NT2/D1 (cell line): ENCODE data around the gene NR2E1.

Experiments
- YY1 ChIP-seq: IDR thresholded peaks from 2 replicates; pipeline ENCODE4 v1.6.1; 2011; ENCODE audit not compliant: insufficient read length, insufficient read depth
- ZNF274 ChIP-seq: IDR thresholded peaks from 2 replicates; pipeline ENCODE4 v1.6.1; 2011; ENCODE audit warnings: mild to moderate bottlenecking, low read depth, low read length

DNA sequence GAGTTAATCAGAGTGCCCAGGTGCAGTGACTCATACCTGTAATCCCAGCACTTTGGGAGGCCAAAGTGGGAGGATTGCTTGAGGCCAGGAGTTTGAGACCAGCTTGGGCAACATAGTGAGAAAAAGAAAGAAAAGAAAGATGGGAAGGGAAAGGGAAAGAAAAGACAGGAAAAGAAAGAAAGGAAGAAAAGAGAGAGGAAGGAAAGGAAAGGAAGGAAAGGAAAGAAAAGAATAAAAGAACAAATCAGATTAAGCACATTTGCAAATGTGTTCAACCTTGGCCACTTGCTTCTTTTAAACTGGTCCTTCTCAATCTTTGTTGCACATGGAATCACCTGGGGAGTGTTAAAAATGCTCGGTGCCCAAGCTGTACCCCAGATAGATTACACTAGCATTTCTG is 28.0 kb downstream of the NR2E1 start:
- TF ChIP-seq ZNF274 (no peak), YY1 (no peak)
